PC-3 (cell line): ENCODE results near the gene BATF2.

Experiments used
- CTCF ChIP-seq: fragments of 300-600 bp; sonication (generic); conservative IDR thresholded peaks from 2 replicates; pipeline ENCODE4 v1.5.1; 2017; ENCODE audit warnings: antibody characterized with exemption, low read depth, mild to moderate bottlenecking, low read length
- EZH2 ChIP-seq: fragments of 300-600 bp; sonication (generic); IDR thresholded peaks from one replicate; pipeline ENCODE4 v1.6.1; 2017; ENCODE audit warnings: antibody characterized with exemption, mild to moderate bottlenecking, low read length; ENCODE audit not compliant: unreplicated experiment
- EZH2phosphoT487 ChIP-seq: fragments of 300-600 bp; sonication (generic); IDR thresholded peaks from 2 replicates; pipeline ENCODE4 v1.6.1; 2018; ENCODE audit warnings: mild to moderate bottlenecking, antibody characterized with exemption, low read length, borderline replicate concordance

GRCh38 chr11:65027213-65028067 lies 30.7 kb upstream of the BATF2 start, which contains the start of gene SNX15:
- TF ChIP-seq CTCF = peak; percentile 56
- no peak for TF ChIP-seq EZH2phosphoT487
- no peak for TF ChIP-seq EZH2
